GM21390 (cell line): ENCODE measurements around the gene LIMS2.

ENCODE experiments used
- ATAC-seq: cut with Tn5 transposase; IDR thresholded peaks from one replicate; pipeline ENCODE4 v1.9.1; 2021; ENCODE audit not compliant: unreplicated experiment

The LIMS2 gene

DNA sequence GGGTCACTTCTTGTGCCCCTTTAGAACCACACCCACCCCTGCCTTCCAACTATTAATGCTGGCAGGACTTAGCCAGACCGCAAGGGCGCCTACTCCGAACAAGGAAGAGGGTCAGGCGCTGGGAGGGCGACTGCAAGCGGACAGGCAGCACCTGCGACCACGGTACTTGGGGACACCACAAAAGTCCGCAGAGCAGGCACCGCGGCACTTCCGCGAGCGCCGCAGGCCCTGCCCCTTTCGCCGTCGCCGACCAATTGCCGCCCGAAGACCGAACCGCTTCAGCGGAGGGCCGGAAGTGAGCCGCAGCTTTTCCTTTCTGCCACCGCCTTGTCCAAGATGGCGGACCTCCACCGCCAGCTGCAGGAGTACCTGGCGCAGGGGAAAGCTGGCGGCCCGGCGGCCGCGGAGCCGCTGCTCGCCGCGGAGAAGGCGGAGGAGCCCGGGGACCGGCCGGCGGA is 25.9 kb upstream of the LIMS2 start, which contains the start of gene SFT2D3:
SFT2D3 (plus strand) TSS at position 305 of the 458 bp plus-strand sequence; CDS start at position 337, 32 bp downstream.
- ATAC-seq, result peak; percentile 71

DNA sequence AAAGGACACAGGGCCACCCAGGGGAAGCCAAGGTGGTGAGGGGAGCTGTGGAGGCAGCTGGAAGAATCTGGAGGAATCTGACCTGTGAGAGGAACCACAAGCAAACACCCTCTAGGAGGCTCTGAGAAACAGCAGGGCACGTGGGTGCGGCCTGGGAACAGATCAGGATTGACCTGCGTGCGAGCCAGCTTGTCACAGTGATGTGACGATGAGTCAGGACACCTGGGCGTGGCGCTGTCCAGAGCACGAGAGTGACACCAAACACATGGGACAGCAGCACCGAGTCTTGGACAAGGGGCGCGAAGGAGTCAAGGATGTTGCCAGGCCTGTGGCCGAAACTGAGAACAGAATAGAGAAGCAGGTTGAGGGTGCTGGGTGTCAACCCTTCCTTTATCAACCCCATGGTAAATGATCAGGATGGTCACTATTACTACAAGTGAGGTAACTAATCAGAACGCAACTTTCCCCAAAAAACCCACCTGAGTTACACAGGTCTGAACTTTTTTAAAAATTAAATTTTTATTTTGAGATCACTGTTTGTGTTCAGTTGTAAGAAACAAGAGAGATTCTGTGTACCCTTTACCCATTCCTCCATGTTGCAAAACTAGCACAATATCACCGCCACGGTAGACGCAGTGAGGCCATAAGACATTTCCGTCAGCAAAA is 25.3 kb upstream of the LIMS2 start:
- peak; percentile 52 for ATAC-seq

DNA sequence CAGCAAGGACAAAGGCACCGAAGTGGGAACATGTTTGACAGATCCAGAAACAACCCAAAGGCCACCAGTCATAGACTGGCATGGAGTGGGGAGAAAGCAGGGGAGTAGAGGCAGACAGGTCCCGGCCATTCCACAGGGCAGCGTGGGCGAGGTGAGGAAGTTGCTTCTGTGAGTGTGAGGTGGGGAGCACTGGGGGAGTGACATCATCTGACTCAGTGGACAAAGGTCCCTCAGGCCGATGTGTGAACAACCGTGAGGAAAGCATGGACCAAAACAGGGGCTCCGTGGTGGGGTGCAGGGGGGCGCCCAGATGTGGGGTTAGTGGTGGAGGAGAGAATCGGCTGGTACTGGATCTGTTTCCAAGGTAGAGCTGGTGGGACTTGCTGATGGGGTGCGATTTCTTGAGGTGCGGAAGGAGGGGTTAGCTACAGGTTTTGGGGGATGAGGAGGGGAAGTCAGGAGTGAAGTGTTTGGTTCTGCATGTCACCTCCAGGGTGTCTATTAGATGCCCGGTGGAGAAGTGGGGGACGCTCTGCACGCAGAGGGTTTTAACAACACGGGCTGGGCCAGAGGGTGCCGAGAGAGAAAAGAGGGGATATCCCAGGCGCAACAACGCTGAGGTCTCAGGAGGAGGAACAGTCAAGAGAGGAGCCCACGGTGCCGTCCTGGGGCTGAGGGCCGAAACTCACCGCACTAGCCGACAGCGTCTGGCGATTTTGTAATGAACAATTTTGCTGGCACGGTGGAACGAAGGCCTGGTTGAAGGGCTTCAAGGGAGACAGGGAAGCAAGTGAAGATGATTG is 23.4 kb upstream of the LIMS2 start:
- no peak for ATAC-seq

DNA sequence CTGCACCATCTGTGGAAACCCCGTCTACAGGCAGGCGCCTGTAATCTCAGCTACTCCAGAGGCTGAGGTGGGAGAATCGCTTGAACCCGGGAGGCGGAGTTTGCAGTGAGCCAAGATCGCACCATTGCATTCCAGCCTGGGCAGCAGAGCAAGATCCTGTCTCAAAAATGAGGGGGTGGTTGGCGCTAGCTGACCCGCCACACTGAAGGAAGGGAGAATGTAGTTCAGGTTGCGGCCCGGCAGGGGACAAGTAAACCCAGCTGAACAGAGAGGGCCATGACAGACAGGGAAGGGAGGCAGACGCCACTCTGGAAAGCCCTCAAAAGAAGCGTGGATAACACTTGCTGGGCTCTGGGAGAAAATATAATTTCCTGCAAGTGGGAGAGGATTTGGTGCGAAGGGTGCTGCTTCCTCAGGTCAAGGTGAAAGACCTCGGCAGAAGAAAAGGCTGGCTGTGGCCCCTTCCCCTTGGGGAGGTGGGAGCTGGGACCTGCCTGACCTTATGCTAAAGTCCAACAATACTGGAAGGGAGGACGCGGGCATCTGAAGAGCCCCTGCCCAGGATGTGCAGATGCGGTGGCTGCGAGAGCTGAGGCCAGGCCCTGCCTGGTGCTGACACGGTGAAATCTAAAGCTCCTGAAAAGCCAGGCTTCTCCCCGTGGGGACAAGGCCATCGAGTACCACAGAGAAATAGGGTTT is 22.3 kb upstream of the LIMS2 start:
- ATAC-seq, result no peak

DNA sequence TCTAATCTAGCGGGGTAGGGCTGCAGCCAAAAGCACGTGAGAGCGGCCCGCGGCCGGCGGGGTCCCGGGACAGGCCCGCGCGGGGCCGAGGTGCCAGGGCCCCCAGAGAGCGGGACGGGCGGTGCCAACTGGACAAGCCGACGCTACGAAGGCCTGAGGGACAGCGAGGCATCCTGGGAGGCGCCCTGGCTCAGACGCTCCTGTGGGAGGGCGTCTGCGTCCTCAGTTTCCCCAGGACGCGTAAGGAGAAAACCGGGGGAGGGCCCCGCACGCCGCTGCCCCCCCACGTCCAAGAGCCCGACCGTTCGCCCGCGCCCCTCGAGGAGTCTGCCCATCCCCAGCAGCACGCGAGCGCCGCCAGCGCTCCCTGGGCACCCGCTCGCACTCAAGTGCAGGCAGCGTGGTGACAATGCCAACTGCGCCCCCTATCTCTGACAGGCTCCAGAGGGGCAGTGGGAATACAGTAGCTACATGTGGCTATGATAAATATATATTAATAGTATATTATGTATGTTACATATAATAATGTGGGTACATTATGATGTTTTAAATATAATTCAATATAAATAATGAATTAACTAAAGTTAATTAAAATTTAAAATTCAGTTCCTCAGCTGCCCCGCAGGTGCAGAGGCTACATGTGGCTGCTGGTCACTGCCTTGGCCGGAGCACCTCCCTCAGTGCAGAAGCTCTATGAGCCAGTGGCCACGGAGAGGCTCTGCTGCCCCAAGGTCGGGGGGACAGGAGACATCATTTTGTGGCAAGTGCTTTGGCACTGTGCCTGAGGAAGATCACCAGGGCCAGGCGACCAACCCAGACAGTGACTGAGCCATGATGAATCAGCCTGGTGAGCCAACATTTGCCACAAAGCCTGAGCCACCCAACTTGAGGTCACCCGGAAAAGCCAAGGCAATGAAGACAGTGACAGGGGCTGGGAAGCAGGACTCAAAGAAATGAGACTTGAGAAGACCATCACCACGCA is 20.5 kb upstream of the LIMS2 start:
- no peak for ATAC-seq

DNA sequence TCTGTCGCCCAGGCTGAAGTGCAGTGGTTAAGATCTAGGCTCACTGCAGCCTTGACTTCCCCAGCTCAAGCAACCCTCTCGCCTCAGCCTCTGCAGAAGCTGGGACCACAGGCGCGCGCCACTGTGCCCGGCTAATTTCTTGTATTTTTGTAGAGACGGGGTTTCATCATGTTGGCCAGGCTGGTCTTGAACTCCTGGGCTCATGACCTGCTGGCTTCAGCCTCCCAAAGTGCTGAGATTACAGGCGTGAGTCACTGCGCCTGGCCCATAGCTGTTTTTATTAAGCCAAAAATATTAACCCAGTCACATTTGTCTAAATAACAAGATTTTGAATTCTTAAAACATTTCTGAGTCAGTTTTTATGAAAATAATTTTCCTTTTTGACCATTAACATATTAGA is 19.7 kb upstream of the LIMS2 start:
- ATAC-seq, result no peak

DNA sequence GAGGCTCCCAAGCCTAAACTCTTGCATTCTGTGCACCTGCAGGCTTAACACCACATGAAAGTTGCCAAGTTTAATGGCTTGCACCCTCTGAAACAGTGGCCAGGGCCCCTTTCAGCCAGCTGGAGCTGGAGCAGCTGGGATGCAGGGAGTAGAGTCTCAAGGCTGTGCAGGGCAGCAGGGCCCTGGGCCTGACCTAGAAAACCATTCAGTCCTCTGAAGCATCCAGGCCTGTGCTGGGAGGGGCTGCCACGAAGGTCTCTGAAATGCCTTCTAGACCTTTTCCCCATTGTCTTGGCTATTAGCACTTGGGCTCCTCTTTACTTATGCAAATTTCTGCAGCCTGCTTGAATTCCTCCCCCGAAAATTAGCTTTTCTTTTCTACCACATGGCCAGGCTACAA is 15.4 kb upstream of the LIMS2 start:
- ATAC-seq, result no peak

DNA sequence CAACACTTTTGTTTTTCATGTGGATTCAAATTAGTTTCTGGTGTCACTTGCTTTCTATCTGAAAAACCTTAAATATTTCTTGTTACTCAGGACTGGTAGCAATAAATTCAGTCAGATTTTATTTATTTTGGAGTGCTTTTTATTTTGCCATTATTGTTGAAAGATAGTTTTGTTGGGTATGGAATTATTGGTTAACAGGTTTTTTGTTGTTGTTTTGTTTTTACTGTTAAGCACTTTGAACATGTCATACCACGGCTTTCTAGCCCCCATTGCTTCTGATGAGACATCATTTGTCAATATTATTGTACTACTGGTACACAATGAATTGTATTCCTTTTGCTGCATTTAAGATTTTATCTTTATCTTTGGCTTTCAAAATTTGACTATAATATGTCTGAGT is 13.1 kb upstream of the LIMS2 start:
- ATAC-seq, result no peak

DNA sequence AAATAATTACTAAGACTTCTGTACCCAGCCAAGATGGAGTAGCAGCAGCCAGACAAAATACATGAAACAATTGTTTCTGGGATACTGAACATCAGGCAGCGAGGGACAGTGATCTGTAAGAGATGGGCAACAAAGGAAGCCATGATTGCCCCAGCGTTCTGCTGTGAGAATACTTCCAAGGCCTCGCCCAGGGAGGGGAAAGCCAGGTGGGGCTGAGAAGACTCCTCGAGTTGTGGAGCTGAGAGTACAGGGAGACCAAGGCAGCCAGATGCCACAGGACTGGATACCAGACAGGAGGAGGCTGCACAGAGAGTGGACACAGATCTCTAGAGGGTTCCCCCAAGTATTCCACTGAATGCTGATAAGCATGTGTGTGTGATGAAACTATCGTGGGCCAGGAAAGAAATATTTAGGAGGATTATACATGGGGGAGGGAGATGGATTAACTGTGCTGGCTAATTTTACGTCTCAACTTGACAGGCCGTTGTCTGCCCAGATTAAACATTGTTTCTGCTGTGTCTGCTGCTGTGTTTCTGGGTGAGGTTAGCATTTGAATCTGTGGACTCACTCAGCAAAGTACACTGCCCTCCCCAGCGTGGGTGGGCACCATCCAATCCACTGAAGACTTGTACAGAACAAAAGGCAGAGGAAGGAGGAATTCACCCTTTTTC is 10.2 kb upstream of the LIMS2 start:
- ATAC-seq, result no peak

DNA sequence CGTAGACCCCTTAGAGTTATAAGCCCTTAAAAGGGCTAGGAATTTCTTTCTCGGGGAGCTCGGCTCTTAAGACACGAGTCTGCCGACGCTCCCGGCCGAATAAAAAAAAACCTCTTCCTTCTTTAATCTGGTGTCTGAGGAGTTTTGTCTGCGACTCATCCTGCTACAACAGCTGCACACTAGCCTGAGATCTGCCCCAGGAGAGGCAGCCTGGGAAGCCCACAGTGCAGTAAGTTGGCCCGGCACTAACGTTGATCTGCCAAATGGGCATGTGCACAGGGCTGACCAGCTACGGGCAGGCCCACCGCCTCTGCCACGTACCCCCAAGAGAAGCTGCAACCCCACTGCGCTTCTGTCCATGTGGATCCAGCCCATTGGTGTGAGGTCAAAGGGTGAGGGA is 8.4 kb upstream of the LIMS2 start:
- ATAC-seq, result no peak

DNA sequence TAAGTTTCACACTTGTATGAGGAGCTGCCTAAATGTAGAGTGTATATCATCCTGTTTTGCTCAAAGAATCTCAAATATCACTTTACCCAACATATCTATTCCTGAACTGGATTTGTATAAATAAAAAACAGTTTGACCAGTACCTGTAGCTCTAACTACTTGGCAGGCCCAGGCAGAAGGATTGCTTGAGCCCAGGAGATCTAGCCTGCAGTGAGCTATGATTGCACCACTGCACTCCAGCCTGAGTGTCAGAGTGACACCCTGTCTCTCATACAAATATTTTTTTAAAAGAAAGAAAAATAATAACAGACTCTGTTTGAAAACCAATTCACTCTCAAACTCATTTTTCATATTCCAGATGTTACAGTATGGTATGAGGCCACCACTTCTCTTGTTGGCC is 7.7 kb upstream of the LIMS2 start:
- no peak for ATAC-seq

DNA sequence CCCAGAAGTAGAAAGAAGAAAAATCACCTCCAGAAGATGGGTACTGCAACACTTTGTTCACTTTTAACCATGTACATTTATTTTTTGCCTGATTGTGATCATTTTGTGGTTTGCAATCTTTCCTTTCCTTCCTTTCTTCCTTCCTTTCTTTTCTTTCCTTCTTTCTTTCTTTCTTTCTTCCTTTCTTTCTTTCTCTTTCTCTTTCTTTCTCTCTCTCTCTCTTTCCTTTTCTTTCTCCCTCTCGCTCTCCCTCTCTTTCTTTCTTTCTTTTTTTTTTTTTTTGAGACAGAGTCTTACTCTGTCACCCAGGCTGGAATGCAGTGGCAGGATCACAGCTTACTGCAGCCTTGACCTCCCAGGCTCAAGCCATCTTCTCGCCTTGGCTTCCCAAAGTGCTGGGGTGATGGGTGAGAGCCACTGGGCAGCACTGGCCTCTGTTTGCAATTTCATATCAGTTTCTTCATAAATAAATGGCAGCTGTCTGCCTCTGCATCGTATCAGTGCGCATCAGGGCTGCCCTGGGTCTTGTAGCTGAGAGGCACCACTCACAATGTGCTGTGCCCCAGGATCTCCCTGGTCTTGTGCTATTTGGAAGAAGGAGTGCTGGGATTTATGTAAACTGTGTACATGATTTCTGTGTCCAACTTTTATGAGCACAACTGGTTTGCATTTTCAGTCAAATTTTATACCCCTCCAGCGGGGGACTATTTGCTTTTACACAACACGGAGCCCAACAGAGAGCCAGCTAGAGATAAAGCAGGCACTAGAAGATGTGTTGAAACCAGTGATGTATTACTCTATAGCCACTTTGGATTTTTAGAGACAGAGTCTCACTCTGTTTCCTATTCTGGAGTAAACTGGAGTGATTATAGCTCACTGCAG is 6.9 kb upstream of the LIMS2 start:
- ATAC-seq, result no peak

DNA sequence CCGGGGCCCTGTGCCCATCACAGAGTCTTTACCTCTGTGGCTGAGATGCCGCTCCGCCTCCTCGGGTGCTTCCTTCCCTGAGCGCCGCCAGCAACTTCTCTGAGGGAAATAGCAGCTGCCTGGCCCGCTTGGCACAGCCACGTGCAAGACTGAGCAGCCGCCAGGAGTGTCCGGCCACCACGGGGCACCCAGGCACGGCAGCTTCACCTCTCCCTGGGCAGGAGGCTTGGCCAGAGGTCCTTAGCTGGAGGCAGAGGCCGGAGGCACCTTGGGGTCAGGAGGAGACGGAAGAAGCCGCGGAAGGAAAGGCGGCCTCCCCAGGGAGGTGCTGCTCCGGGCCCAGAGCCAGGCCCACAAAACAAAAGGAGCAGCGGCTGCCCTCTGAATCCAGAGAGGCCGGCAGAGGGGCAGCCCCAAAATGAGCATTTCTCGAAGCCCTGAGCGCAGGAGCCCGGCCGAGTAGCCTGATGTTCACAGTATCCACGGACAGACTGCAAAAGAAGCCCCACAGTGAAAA is 6.0 kb upstream of the LIMS2 start:
- no peak for ATAC-seq

DNA sequence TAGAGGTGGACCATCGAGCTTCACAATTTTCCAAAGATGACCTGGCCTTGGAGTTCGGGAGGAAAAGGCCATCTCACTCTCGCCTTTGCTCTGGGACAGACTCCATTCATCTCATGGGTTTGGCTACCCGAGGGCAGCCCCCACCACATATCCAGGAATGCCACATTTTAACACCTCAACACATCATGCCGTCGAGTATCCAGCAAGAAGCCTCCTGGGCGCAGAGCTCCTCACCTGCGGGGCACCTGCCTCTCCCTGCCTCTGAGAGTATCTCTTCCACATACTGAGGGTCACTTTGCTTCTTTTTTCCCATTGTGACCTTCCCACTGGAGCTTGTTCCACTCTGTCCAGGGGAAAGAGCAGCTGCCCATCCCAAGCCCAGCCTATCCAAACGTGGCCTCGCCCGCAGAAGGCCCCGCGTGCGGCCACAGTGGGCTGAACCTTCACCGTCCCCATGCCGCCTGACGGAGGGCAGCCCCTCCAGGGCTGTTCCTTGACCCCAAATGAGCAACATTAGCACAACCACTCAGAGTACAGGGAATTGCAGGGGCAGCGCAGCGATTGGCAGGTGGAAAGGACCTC is 5.5 kb upstream of the LIMS2 start:
- no peak for ATAC-seq

DNA sequence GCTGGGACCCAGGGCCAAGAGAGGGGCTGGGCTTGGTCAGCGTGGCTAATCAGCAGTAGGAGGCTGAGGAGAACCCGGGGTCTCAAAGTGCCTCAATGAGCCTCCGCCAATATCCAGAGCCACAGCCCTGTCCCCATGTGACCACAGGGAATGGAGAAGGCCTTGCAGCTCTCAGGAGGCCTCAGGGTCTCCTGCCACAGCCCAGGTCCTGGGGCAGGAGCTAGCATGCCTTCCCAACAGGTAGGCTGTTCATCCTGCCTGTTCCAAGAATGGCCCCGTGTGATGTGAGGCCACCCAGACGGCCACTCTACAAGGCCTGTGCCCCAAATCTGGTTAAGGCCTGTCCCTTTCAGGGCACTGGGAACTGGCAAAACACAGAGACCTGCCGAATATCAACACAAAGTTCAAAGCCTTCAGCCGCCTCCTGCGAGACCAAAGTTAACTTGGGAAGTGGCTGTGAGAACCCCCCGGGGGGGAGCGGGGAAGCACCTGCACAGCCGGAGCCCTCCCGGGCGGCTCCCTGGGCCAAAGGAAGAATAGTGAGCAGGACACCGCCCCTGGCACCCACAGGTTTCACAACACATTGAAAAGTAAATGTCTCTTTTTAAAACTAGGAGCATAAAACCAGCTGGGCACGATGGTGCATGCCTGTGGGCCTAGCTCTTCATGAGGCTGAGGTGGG is 4.5 kb upstream of the LIMS2 start:
- ATAC-seq, result no peak

DNA sequence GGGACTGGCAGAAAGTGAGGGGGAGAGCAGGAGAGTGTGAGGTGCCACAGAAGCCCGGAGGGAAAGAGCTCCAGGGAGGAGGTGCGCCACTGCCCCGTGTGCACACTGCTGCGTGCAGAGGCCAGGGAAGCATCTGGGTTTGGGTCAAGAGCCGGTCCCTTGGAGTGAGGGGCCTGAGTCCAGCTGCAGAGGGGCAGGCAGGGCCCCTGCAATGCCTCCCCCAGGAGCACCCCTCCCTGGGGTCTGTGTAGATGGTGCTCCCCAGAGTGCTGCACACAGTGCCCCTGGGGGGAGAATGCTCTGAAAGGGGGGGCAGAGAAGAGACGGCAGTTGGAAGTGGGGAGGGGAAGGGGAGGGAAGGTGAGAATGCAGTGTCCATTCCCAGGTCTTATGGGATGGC is 3.7 kb upstream of the LIMS2 start:
- no peak for ATAC-seq

DNA sequence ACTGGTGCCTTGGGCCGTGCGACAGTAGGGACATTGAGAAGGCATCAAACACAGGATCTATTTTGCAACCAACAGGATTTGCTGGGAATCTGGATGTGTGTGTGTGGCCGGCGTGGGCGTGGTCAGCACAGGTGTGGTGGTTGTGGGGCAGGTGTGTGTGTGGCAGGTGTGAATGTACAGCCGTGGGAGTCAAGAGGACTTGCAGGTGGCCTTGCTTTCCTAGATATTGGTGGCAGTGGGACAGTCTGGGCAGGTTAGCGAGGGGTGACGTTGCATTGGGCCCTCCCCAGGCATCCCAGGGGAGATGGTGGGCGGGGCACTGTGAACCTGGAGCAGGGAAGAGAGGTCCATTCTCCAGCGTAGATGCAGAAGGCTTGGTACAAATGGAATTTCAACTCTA is 3.2 kb upstream of the LIMS2 start:
- ATAC-seq, result no peak

DNA sequence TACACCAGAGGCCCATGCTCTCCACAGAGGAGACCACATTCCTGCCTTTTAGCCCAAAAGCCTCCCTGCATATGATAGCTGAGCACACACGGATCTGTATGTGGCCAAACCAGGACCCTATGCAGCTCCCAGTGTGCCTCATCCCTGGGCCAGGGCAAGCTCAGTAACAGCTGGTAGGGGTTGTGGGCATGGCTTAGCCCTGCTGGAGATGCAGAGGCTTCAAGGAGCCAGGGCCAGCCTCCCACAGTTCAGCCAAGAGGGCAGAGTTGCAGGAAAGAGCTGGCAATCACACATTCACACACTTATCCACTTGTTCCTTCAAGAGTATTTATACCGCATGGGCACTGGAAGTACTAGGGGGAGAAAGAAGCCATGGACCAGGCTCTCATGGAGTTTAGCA is 1.6 kb upstream of the LIMS2 start:
- ATAC-seq, result no peak
